ENCODE results near the gene PLA2G6. TPM values are rescaled to one million over a fixed set of nuclear protein-coding genes. Genes with fewer than 3 reads are reported as not detected.

Gene PLA2G6
- total and polyA plus RNA-seq, 2 of the 13 experiments (the other 11 are each of a cell fraction or from before 2014, with no cell fraction given): 4.8 to 11.5 TPM

- TF ChIP-seq MAZ (IDR thresholded peaks at IDR 0.05; ENCODE audit: borderline replicate concordance, low read depth, low read length) (no peak), MAZ (CRISPR knock-in tag; IDR thresholded peaks at IDR 0.05; ENCODE audit: low read depth) (no peak; the same call in 1 of the 2 replicates), ZMAT3 (CRISPR knock-in tag; conservative IDR thresholded peaks at IDR 0.05) (0 out of 2 replicates have a peak, but pooled peaks have one; percentile 40), SIX1 (CRISPR knock-in tag; IDR thresholded peaks at IDR 0.05; ENCODE audit: borderline replicate concordance) (0 out of 2 replicates have a peak, but pooled peaks have one; percentile 34), ATF1 (CRISPR knock-in tag; IDR thresholded peaks at IDR 0.05) (no peak), ZMYM4 (CRISPR knock-in tag; IDR thresholded peaks at IDR 0.05) (peak; percentile 45; the same call in 1 of the 2 replicates), RAD21 (CRISPR knock-in tag; IDR thresholded peaks at IDR 0.05) (no peak), TEAD3 (CRISPR knock-in tag; optimal IDR thresholded peaks at IDR 0.05; ENCODE audit: borderline replicate concordance) (peak; percentile 94), ZNF234 (CRISPR knock-in tag; conservative IDR thresholded peaks at IDR 0.05) (no peak), NONO (IDR thresholded peaks at IDR 0.05) (no peak), NONO (CRISPR knock-in tag; conservative IDR thresholded peaks at IDR 0.05) (0 out of 2 replicates have a peak, but pooled peaks have one; percentile 34), ZNF563 (CRISPR knock-in tag; IDR thresholded peaks at IDR 0.05) (no peak), YEATS2 (CRISPR knock-in tag; IDR thresholded peaks at IDR 0.05; ENCODE audit: borderline replicate concordance) (0 out of 2 replicates have a peak, but pooled peaks have one; percentile 25), TSC22D2 (CRISPR knock-in tag; IDR thresholded peaks at IDR 0.05; ENCODE audit: borderline replicate concordance) (no peak), SMARCE1 (IDR thresholded peaks at IDR 0.05; ENCODE audit: borderline replicate concordance) (no peak), ISX (CRISPR knock-in tag; conservative IDR thresholded peaks at IDR 0.05) (no peak), ZNF143 (CRISPR knock-in tag; IDR thresholded peaks at IDR 0.05) (no peak), ZNF446 (CRISPR knock-in tag; IDR thresholded peaks at IDR 0.05) (no peak), GATAD2A (CRISPR knock-in tag; IDR thresholded peaks at IDR 0.05) (peak; percentile 94)
- TF ChIP-seq, protein P1, sequence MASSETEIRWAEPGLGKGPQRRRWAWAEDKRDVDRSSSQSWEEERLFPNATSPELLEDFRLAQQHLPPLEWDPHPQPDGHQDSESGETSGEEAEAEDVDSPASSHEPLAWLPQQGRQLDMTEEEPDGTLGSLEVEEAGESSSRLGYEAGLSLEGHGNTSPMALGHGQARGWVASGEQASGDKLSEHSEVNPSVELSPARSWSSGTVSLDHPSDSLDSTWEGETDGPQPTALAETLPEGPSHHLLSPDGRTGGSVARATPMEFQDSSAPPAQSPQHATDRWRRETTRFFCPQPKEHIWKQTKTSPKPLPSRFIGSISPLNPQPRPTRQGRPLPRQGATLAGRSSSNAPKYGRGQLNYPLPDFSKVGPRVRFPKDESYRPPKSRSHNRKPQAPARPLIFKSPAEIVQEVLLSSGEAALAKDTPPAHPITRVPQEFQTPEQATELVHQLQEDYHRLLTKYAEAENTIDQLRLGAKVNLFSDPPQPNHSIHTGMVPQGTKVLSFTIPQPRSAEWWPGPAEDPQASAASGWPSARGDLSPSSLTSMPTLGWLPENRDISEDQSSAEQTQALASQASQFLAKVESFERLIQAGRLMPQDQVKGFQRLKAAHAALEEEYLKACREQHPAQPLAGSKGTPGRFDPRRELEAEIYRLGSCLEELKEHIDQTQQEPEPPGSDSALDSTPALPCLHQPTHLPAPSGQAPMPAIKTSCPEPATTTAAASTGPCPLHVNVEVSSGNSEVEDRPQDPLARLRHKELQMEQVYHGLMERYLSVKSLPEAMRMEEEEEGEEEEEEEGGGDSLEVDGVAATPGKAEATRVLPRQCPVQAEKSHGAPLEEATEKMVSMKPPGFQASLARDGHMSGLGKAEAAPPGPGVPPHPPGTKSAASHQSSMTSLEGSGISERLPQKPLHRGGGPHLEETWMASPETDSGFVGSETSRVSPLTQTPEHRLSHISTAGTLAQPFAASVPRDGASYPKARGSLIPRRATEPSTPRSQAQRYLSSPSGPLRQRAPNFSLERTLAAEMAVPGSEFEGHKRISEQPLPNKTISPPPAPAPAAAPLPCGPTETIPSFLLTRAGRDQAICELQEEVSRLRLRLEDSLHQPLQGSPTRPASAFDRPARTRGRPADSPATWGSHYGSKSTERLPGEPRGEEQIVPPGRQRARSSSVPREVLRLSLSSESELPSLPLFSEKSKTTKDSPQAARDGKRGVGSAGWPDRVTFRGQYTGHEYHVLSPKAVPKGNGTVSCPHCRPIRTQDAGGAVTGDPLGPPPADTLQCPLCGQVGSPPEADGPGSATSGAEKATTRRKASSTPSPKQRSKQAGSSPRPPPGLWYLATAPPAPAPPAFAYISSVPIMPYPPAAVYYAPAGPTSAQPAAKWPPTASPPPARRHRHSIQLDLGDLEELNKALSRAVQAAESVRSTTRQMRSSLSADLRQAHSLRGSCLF (CRISPR knock-in tag; IDR thresholded peaks at IDR 0.05; ENCODE audit: borderline replicate concordance): no peak
- TF ChIP-seq, protein P2, sequence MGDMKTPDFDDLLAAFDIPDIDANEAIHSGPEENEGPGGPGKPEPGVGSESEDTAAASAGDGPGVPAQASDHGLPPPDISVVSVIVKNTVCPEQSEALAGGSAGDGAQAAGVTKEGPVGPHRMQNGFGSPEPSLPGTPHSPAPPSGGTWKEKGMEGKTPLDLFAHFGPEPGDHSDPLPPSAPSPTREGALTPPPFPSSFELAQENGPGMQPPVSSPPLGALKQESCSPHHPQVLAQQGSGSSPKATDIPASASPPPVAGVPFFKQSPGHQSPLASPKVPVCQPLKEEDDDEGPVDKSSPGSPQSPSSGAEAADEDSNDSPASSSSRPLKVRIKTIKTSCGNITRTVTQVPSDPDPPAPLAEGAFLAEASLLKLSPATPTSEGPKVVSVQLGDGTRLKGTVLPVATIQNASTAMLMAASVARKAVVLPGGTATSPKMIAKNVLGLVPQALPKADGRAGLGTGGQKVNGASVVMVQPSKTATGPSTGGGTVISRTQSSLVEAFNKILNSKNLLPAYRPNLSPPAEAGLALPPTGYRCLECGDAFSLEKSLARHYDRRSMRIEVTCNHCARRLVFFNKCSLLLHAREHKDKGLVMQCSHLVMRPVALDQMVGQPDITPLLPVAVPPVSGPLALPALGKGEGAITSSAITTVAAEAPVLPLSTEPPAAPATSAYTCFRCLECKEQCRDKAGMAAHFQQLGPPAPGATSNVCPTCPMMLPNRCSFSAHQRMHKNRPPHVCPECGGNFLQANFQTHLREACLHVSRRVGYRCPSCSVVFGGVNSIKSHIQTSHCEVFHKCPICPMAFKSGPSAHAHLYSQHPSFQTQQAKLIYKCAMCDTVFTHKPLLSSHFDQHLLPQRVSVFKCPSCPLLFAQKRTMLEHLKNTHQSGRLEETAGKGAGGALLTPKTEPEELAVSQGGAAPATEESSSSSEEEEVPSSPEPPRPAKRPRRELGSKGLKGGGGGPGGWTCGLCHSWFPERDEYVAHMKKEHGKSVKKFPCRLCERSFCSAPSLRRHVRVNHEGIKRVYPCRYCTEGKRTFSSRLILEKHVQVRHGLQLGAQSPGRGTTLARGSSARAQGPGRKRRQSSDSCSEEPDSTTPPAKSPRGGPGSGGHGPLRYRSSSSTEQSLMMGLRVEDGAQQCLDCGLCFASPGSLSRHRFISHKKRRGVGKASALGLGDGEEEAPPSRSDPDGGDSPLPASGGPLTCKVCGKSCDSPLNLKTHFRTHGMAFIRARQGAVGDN (CRISPR knock-in tag; IDR thresholded peaks at IDR 0.05): peak; percentile 15; the same call in 1 of the 2 replicates
These were observed 3.6 kb downstream of the PLA2G6 start (continued) for GRCh38 chr22:38177926-38178604.
